ENCODE data around the gene IGF2BP3. TPM values are rescaled to one million over a fixed set of nuclear protein-coding genes. Genes with fewer than 3 reads are reported as not detected.

IGF2BP3 gene
- polyA plus RNA-seq, 1 donor (not counting 4 experiments of a cell fraction or from before 2014, with no cell fraction given), result 22.3 TPM

DNA sequence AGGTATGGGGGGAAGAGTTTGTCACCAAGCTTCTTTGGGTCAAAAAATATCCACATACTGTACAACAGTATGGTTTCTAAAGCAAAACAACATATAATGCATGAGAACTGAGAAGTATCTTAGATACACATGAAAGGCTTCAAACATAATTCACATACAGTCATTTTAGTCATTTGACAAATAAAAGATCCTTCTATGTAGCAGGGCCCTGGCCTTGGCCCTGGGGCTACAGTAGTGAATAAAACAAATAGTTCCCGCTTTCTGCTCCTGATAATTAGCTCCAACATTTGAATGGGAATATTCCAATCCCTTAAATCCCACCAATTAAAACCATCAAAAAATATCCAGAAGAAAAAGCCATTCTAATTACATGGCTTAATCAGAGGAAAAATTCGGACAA is 119.8 kb downstream of the IGF2BP3 start:
- Histone ChIP-seq H2AFZ (ENCODE audit: control insufficient read depth, low read length) (no peak overlapping the region), H3K27me3 (ENCODE audit: control insufficient read depth, extremely low read depth, insufficient read depth, low read length) (no peaks in the 10 kb centered on the region), H3K4me1 (ENCODE audit: control insufficient read depth, extremely low read depth, insufficient read depth, low read length) (peaks cover 31% of the 10 kb centered on the region), H3K9ac (ENCODE audit: control insufficient read depth, extremely low read depth, insufficient read depth, low read length) (no peak overlapping the region), H3K36me3 (ENCODE audit: control insufficient read depth in 2 of 2, extremely low read depth in 1 of 2, insufficient read depth in 2 of 2, low read length in 2 of 2) (no peaks in the 10 kb centered on the region), H3K9me3 (ENCODE audit: control insufficient read depth, low read depth, low read length) (no peaks in the 10 kb centered on the region), H4K20me1 (ENCODE audit: control insufficient read depth, extremely low read depth, insufficient read depth, low read length) (peaks cover 3% of the 10 kb centered on the region), H3K79me2 (ENCODE audit: control insufficient read depth, insufficient read depth, low read length) (no peaks in the 10 kb centered on the region), H3K4me2 (ENCODE audit: control insufficient read depth, extremely low read depth, insufficient read depth, low read depth, low read length) (no peak overlapping the region), H3K9me1 (ENCODE audit: control insufficient read depth, extremely low read depth, insufficient read depth, low read length) (no peaks in the 10 kb centered on the region), H3K4me3 (ENCODE audit: control insufficient read depth in 2 of 3, extremely low read depth in 1 of 3, insufficient read depth in 2 of 3, low read depth in 1 of 3, low read length in 3 of 3) (no peak overlapping the region), H3K27ac (ENCODE audit: control insufficient read depth, insufficient read depth, low read length) (no peak overlapping the region)
- no peak for TF ChIP-seq EZH2 (IDR thresholded peaks at IDR 0.05; ENCODE audit: low read length)
- TF ChIP-seq, protein P1, sequence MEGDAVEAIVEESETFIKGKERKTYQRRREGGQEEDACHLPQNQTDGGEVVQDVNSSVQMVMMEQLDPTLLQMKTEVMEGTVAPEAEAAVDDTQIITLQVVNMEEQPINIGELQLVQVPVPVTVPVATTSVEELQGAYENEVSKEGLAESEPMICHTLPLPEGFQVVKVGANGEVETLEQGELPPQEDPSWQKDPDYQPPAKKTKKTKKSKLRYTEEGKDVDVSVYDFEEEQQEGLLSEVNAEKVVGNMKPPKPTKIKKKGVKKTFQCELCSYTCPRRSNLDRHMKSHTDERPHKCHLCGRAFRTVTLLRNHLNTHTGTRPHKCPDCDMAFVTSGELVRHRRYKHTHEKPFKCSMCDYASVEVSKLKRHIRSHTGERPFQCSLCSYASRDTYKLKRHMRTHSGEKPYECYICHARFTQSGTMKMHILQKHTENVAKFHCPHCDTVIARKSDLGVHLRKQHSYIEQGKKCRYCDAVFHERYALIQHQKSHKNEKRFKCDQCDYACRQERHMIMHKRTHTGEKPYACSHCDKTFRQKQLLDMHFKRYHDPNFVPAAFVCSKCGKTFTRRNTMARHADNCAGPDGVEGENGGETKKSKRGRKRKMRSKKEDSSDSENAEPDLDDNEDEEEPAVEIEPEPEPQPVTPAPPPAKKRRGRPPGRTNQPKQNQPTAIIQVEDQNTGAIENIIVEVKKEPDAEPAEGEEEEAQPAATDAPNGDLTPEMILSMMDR (optimal IDR thresholded peaks at IDR 0.05 in 1 of 3, IDR thresholded peaks at IDR 0.05 in 1 of 3, conservative IDR thresholded peaks at IDR 0.05 in 1 of 3; ENCODE audit: extremely low read depth in 1 of 3, insufficient read depth in 2 of 3, low read length in 3 of 3), result no peak
- no peak for DNase-seq (ENCODE audit: low read depth, low spot score)
- FAIRE-seq, result no peak
- dilution Hi-C loops (cut with MboI; ENCODE audit: extremely low pct_ligation_motif_present, low sequenced_read_pairs), result no loop called here

DNA sequence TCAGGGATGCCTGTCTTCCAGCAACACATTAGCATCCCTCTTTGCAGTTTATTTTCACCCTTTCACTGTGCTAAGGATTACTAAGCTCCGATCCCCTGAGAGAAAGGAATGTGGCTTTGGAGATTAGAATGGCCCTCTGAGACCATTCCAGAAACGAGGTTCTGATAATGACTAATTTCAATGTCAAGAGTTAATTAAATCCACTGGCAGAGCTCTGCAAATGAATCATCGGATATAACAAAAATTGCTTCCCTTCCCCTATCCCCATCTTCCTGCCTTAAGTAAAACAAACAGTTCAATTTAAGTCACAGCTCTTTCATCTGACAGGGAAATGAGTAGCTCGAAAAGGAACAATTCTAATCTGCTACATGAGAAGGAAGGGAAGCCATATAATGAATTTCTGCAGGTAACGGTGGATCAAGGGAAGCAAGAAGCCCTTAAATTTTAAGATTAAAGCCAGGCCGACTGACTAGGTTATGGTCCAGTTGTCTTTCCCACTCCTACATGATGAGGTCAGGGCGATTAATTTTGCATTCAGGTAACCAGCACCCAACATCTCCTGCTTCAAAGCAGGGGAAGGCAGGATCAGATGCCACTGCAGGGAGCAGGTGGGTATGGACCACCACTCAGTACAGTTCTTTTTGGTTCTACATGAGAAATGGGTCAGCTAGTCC is 120.7 kb downstream of the IGF2BP3 start:
- peak; percentile 21 for DNase-seq (ENCODE audit: low read depth, low spot score)
- H3K4me3 ChIP-seq (ENCODE audit: control insufficient read depth in 2 of 3, extremely low read depth in 1 of 3, insufficient read depth in 2 of 3, low read depth in 1 of 3, low read length in 3 of 3), result no peak overlapping the region
- H3K9ac ChIP-seq (ENCODE audit: control insufficient read depth, extremely low read depth, insufficient read depth, low read length), result no peak overlapping the region
- no peak overlapping the region for H2AFZ ChIP-seq (ENCODE audit: control insufficient read depth, low read length)
- no peak for TF ChIP-seq EZH2 (IDR thresholded peaks at IDR 0.05; ENCODE audit: low read length)
- TF ChIP-seq, protein P1 (optimal IDR thresholded peaks at IDR 0.05 in 1 of 3, IDR thresholded peaks at IDR 0.05 in 1 of 3, conservative IDR thresholded peaks at IDR 0.05 in 1 of 3; ENCODE audit: extremely low read depth in 1 of 3, insufficient read depth in 2 of 3, low read length in 3 of 3), result no peak
- no peaks in the 10 kb centered on the region for H3K9me1 ChIP-seq (ENCODE audit: control insufficient read depth, extremely low read depth, insufficient read depth, low read length)
- dilution Hi-C loops (cut with MboI; ENCODE audit: extremely low pct_ligation_motif_present, low sequenced_read_pairs), result no loop called here
- peak overlapping the region; percentile 42 for H3K4me2 ChIP-seq (ENCODE audit: control insufficient read depth, extremely low read depth, insufficient read depth, low read depth, low read length)
- H3K27me3 ChIP-seq (ENCODE audit: control insufficient read depth, extremely low read depth, insufficient read depth, low read length), result no peaks in the 10 kb centered on the region
- FAIRE-seq, result peak; percentile 32
- H4K20me1 ChIP-seq (ENCODE audit: control insufficient read depth, extremely low read depth, insufficient read depth, low read length), result peaks cover 3% of the 10 kb centered on the region
- no peaks in the 10 kb centered on the region for H3K9me3 ChIP-seq (ENCODE audit: control insufficient read depth, low read depth, low read length)
- H3K36me3 ChIP-seq (ENCODE audit: control insufficient read depth in 2 of 2, extremely low read depth in 1 of 2, insufficient read depth in 2 of 2, low read length in 2 of 2), result peaks cover 0 to 3% of the 10 kb centered on the region in 2 experiments
- no peak overlapping the region for H3K27ac ChIP-seq (ENCODE audit: control insufficient read depth, insufficient read depth, low read length)
- peaks cover 31% of the 10 kb centered on the region for H3K4me1 ChIP-seq (ENCODE audit: control insufficient read depth, extremely low read depth, insufficient read depth, low read length)
- no peaks in the 10 kb centered on the region for H3K79me2 ChIP-seq (ENCODE audit: control insufficient read depth, insufficient read depth, low read length)

Measured in keratinocyte (primary cell).